ENCODE data around the gene PUS1. TPM values are rescaled to one million over a fixed set of nuclear protein-coding genes. Genes with fewer than 3 reads are reported as not detected.
A peak's percentile ranks its signal among the peaks of the same experiment; 100 is the strongest.
"Not testable (repeated sequence)": the region's sequence is repeated elsewhere in the genome, so short reads cannot be mapped to it uniquely, and the experiment has no call there.

The PUS1 gene
- total RNA-seq, 1 donor from 2014 or later = 20.5 TPM

DNA sequence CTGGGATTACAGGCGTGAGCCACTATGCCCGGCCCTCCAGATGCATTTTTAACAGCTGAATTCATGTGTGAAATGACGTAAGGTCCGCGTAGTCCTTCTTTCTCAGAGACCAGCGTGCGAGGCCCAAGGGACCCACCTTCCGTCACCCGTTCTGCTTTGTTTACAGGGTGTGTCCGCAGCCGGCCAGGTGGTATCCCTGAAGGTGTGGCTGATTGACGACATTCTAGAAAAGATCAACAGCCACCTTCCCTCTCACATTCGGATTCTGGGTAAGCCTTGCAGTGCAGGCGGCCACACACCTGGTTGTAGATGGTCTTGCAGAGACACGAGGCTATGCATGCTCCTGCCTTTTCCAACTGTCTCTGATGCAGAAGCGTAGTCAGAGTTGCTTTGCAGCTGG, 9.9 kb downstream of the PUS1 start:
- ATAC-seq = no peak

DNA sequence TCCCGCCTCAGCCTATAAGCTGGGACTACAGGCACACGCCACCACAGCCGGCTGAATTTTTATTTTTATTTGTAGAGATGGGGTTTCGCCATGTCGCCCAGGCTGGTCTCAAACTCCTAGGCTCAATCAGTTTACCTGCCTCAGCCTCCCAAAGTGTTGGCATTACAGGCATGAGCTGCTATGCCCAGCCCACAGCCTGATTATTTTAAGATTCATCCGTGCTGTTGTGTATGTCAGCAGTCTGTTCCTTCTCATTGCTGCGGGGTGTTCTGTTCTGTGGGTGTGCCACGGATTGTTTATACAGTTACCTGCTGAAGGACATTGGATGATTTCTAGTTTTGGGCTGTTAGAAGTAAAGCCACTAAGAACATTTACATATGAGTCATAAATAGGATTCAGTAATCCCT, 11.1 kb downstream of the PUS1 start:
- peak; percentile 90 for ATAC-seq

DNA sequence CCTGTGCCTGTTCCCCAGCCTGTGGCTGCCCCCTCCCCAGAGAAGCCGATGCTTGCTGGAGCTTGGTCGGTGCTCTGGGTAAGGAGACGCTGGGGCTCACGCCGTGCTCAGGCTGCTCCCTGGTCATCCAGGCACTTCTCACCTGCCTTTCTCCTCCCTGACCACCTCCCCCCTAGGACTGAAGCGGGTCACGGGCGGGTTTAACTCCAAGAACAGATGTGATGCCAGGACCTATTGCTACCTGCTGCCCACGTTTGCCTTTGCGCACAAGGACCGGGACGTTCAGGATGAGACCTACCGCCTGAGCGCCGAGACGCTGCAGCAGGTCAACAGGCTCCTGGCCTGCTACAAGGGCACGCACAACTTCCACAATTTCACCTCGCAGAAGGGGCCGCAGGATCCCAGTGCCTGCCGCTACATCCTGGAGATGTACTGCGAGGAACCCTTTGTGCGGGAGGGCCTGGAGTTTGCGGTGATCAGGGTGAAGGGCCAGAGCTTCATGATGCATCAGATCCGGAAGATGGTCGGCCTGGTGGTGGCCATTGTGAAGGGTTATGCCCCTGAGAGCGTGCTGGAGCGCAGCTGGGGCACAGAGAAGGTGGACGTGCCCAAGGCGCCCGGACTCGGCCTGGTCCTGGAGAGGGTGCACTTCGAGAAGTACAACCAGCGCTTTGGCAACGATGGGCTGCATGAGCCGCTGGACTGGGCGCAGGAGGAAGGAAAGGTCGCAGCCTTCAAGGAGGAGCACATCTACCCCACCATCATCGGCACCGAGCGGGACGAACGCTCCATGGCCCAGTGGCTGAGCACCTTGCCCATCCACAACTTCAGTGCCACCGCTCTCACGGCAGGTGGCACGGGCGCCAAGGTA, 12.3 kb downstream of the PUS1 start:
- no peak for ATAC-seq

DNA sequence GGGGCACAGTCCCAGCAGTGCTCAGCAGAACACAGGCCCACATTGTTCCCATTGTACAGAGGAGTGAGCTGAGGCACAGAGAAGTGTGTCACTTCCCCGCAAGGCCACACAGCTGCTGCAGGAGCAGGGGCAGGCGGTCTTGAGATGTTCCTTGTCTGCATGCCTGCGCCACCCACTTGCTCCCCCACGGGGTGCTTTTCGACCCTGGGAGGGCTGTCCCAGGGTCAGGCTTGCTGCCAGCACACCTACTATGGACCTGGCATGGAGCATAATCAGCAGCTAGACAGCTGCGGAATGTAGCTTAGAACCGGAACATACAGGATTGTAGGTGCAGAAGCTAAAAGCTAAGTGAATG, 12.9 kb downstream of the PUS1 start:
- no peak for ATAC-seq

DNA sequence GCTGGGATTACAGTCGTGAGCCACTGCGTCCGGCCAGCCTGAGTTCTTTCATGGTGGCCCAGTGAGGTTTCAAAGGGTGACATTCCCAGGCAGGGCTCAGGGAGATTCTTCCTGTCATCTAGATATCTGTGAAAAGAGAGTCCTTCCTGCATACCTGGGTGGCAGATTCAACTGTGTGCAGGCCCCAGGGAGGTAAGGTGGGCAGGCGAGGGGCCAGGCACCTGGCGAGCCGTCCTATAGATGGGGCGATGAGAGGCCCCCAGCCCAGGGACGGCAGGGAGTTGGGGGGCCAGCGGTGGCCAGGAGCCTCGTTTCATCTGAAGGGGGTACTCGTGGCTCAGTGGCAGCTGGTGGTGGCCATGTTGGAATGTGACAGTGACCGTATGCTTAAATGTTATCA, 13.6 kb downstream of the PUS1 start:
- ATAC-seq = no peak

DNA sequence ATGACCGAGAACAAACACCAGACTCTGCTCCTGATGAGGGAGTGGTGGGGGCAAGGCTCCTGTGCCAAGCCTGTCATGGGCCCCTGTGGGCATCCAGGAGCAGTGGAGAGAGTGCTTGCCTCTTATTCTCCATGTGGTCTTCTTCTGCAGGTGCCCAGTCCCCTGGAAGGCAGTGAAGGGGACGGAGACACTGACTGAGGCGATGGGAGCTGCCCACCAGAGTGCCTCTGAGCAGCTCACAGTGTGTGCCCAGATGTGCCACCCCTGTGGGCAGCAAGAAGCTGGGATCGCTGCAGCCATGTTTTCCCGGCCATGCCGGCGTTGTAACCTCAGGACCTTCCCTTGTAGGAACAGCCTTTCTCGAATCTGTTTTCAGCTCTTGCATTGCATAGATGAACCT, 14.3 kb downstream of the PUS1 start:
- no peak for ATAC-seq

DNA sequence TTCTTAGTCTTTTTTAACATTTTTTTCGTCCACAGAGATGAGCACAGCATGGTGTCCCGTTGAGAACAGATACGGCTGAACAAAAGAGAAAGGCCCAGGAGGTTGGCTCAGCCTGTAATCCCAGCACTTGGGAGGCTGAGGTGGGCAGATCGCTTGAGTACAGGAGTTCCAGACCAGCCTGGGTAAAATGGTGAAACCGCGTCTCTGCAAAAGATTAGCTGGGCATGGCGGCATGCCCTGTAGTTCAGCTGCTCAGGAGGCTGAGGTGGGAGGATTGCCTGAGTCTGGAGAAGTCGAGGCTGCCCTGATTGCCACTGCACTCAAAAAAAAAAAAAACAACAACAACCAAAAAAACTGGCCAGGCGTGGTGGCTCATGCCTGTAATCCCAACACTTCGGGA, 14.8 kb downstream of the PUS1 start:
- no peak for ATAC-seq

DNA sequence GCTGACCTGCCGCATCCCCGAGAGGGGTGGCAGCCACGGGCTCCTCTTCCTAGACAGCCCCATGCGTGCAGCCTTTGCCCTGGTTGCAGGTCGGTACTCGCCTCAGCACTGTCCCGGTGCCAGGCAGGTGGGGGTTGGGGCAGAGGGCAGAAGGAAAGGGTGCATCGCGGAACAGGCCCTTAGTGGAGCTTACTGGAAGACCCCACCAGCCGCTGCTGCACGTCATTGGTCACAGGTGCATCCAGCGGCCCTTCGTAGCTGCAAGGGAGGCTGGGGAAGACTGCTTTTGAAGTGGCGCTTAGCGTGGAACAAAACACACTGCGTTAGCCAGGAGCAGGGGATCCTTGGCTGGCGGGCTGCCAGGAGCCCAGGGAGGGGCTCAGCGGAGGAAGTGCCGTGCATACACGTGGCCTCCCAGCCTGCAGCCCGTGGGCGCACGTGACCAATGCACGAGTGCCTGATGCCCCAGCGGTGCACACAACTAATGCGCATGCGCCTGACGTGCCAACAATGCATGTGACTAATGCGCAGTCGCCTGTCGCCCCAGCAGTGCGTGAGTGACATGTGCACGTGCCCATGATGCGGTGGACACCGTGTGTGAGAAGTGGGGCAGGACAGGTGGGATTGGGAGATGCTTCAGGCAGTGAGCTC, 15.7 kb downstream of the PUS1 start:
- ATAC-seq = no peak

DNA sequence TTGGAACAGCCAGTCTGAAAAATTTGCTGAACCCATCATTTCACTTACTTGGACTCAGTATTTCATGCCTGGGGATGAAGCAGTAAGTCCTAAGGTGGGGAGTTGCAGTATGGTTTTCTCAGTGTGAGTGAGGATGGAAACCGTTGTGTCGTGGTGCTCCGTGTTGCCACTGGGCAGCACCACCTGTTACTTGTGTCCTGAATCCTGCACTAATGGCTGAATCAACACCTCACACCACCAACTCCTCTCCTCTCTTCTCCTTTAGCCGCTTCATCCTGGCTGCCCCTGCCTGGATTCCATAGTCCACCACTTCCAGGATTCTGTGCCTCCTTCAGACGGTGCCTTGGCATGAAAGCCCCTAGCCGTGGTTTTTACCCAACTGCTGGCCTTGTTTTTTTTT, 17.7 kb downstream of the PUS1 start:
- ATAC-seq = no peak

DNA sequence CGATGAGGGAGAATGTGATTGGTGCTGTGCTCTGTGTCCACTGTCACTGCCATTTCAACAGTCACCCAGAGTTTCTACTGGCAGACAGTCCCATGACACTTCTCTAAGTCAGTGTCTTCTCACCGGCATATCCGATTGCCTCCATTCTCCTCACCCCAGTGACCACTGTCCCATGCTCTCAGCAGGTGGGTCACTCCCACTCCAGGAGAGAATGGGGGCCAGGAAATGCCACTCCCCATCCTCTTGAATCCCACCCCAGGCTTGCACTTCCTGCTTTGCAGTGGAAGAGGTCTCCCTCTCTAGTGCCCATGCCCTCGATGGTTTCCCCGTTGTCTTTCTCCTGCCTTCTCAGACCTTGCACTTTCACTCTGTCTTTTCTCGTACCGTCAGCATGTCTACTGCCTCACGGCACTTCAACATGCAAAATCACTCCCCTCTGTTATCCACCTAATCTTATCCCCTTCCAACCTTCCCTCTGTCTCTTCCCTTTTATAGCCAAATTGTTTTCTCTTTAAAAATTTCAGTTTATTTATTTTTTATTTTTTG, 18.5 kb downstream of the PUS1 start:
- no peak for ATAC-seq

DNA sequence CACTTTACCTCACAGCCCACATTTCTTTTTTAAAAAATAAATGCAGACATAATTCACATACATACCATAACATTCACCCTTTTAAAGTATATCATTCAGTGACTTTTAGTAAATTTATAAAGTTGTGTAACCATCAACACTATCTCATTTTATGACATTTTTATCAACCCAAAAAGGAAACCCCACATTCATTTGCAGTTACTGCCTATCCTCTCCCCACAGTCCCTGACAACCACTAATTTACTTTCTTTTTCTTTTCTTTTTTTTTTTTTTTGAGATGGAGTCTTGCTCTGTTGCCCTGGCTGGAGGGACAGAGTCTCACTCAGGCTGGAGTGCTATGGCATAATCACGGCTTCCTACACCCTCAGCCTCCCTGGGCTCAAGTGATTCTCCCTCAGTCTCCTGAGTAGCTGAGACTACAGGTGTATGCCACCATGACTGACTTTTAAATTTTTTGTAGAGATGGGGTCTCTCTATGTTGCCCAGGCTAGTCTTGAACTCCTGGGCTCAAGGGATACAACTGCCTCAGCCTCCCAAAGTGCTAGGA, 19.2 kb downstream of the PUS1 start:
- ATAC-seq = no peak

DNA sequence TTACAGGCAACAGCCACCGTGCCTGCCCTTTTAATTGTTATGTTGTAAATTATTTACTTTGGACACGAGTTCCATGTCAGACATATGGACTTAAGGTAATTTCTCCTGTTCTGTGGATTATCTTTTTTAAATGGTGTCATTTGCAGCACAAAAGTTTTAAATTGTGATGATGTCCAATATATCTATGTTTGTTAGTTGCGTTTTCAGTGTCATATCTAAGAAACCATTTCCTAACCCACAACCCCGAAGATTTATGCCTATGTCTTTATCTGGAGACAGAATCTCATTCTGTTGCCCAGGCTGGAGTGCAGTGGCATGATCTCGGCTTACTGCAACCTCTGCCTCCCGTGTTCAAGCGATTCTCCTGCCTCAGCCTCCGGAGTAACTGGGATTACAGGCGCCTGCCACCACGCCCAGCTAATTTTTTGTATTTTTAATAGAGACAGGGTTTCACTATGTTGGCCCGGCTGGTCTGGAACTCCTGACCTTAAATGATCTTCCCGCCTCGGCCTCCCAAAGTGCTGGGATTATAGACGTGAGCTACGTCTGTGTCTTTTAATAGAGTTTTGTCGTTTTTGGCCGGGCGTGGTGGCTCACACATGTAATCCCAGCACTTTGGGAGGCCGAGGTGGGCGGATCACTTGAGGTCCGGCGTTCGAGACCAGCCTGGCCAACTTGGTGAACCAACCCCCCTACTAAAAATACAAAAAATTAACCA, 19.8 kb downstream of the PUS1 start:
- not testable (repeated sequence) for ATAC-seq

DNA sequence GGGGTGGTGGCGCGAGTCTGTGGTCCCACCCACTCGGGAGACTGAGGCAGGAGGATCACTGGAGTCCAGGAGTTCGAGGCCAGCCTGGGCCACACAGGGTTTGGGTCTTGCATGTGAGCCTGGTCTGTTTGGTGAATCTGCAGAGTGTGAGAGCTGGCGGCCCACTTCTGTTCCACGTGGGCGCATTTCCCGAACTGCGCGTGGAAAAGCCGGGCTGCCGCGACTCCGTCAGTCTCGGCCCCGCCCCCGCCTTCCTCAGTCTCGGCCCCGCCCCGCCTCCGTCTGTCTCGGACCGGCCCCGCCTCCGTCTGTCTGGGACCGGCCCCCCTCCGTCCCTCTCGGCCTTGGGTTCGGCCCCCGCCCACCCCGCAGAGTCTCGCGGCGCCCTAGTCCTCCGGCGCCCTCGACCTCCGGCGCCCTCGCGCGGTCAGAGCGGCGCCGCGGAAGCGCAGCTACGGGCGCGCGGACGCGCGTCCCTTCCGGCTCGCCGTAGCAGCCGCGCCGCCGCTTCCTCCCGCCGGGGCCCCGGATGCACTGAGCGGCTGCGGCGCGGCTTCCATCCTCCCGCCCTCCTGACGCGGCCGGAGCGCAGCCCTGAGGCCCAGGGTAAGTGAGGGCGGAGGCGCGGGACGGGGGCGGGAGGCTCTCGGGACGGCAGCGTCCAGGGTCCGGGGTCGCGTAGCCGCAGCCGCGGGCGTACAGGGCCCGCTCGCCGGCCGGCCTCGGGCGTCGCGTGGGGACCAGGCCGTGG, 20.5 kb downstream of the PUS1 start, which contains the start of gene EP400:
EP400 (plus strand) TSS at position 512 of the 751 bp plus-strand sequence. CDS start 10,678 bp downstream, outside the sequence.
- ATAC-seq = peak; percentile 99

DNA sequence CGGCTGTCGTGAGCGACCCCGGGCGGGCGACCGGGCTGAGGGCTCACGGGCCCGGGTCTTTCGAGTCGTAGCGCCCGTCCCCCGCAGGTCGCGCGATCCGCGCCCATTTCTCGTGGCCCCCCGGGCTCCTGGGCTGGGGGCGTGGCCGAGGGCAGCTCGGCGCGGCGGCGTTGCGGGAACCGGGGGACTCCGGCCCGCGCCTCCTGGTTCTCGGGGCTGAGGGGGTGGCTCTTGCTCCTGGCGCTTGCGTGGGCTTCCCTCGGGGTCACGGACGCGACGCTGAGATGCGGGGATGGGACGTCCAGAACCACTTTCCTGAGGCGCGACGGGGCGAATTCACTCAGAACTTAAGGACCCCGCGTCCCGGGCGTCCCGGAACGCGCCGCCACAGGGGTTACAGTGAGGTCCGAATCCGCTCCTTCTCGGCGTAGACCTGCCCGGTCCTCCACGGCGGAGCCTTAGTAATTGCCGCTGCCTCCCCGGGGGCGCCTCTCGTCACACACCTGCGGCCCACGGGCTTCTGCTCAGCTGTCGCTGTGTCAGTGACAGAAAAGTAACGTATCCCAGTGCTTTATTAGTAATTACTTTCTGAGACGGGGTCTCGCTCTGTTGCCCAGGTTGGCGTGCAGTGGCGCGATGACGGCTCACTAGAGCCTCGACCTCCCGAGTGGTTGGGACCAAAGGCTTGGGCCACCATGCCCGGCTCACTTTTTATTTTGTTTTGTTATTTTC, 21.3 kb downstream of the PUS1 start:
- peak; percentile 15 for ATAC-seq

DNA sequence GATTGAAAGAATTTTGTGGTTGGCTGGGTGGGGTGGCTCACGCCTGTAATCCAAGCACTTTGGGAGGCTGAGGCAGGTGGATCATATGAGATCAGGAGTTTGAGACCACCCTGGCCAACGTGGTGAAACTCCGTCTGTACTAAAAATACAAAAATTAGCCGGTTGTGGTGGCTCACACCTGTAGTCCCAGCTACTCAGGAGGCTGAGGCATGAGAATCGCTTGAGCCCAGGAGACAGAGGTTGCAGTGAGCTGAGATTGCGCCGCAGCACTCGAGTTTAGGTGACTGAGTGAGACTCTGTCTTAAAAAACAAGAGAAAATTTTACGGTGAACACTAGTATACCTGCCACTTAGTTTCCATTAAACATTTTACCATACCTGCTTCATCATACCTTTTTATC, 24.7 kb downstream of the PUS1 start:
- ATAC-seq = not testable (repeated sequence)

DNA sequence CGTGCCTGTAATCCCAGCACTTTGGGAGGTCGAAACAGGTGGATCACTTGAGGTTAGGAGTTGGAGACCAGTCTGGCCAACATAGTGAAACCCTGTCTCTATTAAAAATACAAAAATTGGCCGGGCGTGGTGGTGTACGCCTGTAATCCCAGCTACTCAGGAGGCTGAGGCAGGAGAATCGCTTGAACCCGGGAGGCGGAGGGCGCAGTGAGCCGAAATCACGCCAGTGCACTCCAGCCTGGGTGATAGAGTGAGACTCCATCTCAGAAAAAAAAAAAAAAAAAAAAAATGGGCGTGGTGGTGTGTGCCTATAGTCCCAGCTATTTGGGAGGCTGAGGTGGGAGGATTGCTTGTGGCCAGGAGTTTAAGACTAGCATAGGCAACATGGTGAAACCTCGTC, 25.4 kb downstream of the PUS1 start:
- ATAC-seq = not testable (repeated sequence)

DNA sequence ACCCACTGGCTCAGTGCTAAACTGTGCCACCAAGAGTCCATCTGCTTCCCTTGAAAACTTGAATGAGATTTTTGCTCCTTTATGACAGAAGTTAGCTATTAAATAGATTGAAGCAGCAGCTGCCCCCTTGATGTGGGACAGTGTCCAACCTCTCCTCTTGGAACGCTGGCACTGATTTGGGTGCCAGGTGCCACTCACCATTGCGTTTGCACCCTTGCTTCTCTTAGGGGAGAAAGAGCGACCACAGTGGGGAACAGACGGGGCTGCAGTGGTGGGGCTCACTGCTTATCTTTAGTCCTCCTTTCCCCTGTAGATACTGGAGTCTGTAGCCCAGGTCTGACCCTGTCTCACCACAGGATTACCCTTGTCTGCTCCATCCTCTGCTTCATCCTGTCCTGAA, 30.0 kb downstream of the PUS1 start:
- no peak for ATAC-seq

DNA sequence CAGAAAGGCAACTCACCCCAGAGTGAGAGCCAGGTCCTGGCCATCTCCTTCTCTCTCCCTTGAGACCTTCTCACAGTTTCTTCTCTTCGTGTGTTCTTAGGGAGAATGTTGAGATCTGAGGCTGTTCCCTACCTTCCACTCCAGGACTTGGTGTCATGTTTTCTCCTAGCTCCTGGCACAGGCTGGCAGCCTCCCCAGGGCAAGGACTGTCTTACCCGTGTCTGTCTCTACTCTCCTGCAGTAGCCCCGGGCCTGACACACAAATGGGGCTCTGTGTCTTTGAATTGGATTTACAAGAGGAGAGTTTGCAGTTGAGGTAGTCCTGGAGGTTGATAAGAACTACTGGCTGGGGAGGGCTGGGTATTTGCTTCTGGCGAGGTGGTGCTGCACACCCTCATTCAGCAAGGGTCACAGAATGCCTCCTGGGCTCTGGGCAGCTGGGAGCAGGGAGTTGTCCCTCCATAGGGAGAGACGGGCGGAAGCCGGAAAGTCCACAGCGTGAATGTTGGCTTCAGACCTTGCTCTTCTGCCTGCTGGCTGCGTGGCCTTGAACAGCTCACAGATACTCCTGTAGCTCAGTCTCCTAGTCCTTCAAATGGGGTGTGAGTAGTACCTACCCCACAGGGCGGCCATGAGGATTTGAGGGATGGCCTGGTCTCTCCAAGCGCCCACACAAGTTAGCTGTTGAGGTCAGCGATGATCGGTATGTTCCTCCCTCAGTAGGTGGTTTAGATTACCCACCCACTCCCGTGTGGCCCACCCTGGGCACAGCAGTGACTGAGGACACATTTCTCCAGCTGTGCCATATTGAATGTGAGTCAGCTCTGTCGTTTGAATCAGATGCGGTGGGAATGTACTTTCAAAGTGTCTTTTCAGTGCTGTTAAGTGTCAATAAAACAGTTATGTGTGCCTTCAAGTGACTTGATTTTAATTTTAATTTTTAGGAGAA, 30.8 kb downstream of the PUS1 start:
- peak; percentile 30 for ATAC-seq

DNA sequence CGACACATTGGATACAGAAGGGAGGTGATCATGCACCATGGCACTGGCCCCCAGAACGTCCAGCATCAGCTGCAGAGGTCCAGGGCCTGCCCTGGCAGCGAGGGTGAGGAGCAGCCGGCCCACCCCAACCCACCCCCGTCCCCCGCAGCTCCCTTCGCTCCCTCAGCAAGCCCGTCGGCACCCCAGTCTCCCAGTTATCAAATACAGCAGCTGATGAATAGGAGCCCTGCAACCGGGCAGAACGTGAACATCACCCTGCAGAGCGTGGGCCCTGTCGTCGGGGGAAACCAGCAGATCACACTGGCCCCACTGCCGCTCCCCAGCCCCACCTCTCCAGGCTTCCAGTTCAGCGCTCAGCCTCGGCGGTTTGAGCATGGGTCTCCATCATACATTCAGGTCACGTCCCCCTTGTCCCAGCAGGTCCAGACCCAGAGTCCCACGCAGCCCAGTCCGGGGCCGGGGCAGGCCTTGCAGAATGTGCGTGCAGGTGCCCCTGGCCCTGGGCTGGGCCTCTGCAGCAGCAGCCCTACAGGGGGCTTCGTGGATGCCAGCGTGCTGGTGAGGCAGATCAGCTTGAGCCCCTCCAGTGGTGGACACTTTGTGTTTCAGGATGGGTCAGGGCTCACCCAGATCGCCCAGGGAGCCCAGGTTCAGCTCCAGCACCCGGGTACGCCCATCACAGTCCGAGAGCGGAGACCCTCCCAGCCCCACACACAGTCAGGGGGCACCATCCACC, 31.7 kb downstream of the PUS1 start:
- peak; percentile 49 for ATAC-seq

All from esophagus mucosa (tissue), 1 donor.